NCI-H345 treated with DMSO at 0.1 percent for 48 hours (cell line): ENCODE results near the gene NFKBIE.
A peak's percentile ranks its signal among the peaks of the same experiment; 100 is the strongest.
"Not testable (repeated sequence)": the region's sequence is repeated elsewhere in the genome, so short reads cannot be mapped to it uniquely, and the experiment has no call there.

Experiments
- DNase-seq: peaks from one replicate; lab custom pipeline; 2025; ENCODE audit not compliant: unreplicated experiment; lab: John Stamatoyannopoulos, UW

The NFKBIE gene

DNA sequence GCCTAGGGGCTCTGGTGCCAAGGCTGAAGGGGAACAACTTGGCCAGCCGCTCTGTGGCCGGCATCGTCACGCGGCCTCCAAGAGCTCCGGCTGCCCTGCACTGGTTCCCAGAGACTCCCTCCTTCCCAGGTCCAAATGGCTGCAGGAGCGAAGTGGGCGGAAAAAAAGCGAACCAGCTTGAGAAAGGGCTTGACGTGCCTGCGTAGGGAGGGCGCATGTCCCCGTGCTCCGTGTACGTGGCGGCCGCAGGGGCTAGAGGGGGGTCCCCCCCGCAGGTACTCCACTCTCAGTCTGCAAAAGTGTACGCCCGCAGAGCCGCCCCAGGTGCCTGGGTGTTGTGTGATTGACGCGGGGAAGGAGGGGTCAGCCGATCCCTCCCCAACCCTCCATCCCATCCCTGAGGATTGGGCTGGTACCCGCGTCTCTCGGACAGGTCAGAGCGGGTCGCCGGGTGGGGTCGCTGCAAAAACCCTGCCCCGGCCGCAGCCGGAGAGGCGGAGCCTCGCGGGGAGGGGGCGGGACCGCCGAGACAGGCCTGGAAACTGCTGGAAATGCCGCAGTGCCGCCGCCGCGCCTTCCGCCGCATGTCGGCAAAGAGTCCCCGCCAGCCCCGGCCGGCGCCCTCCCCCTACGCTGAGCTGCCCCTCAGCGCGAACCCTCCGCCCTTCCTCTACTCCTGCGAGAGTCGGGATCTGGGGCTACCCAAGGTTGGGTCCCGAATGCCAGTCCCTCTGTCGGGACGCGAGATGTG, 19.3 kb downstream of the NFKBIE start:
- peak; percentile 87 for DNase-seq

DNA sequence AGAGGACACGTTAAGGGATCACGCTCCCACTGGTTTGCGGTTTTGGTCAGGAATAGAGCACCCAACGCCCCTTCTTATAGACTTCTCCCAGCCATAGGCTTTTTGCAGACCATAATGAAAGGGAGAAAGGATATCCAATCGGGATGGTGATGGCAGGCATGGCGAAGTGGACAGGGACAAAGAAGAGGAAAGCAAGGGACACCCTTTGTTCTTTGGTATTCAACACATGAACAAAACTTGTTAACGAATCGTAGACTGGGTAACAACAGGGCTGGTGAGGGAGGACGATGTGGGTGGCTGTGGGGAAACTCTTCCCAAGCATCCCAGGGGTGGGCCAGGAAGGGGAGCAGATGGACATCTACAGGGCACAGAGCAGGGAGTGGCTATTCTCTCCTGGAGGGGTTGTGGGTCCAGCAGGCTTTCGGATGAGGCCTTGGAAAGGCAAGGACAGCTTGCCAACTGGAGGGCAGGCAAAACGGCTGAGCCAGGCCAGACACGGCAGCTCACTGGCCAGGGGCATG, 19.9 kb downstream of the NFKBIE start:
- no peak for DNase-seq

DNA sequence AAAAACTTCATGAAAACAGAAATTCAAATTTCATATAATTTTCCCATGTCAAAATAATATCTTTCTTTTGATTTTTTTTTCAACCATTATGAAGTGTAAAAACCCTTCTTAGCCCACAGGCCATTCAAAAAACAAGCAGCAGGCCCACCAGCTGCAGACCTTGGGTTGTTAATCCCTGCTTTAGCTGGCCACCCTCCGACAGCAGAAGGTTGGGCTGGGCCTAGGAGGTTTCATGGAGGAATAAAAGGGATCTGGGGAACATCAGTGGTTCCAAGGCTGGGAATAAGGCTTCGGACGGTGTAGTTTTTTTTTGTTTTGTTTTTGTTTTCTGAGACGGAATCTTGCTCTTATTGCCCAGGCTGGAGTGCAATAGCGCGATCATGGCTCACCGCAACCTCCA, 22.0 kb downstream of the NFKBIE start:
- no peak for DNase-seq

- DNase-seq: no peak
These were observed 26.5 kb downstream of the NFKBIE start for GRCh38 chr6:44238687-44239350.

GRCh38 chr6:44237813-44238433, 27.4 kb downstream of the NFKBIE start:
- DNase-seq: peak; percentile 47

GRCh38 chr6:44237021-44237812, 28.1 kb downstream of the NFKBIE start:
- peak; percentile 66 for DNase-seq

DNA sequence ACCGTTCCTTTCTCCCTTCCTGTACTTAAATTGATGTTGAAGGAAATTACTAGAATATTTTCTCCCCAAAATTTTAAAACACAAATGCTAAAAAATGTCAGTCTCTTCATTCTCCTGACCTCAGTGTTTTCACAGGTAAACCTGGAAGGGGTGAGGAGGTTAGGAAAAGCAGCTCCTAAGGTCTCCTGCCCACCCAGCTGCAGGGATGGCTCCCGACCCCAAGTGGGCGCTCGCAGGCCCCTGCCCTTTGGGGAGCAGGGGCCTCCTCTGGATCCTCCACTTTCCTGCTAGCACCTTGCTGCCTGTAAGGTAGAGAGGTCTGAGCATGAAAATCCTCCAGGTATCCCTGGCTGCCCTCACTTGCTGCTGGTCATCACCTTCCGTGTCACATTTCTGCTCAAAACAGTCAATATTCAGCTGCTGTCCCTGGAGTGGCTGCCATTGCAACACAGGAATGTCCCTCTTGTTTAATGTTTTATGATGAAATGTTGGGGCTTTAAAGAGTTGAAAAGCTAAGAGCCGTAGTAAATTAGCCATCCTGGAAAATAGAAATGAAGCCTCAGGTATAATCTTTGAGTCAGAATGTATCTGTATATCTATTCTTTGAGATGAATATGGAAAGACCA, 29.3 kb downstream of the NFKBIE start:
- no peak for DNase-seq

DNA sequence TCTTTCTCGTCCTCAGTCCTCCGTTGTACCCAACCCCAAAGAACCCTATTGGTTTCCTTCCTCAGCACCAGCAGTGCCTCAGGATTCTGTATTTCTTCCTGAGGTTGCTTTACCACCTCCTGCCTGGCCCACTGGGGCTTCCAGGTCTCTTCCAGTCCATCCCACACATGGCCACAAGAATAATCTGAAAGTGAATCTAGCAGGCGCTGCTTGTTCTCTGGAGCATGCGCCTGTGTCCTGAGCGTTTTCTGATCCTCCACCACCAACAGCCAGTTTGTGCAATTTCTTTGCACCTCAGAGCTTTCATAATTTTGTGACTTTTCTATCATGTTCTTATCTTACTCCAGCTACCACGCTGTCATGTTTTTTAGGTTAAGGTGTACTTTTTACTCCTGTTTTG, 30.1 kb downstream of the NFKBIE start:
- DNase-seq: no peak

DNA sequence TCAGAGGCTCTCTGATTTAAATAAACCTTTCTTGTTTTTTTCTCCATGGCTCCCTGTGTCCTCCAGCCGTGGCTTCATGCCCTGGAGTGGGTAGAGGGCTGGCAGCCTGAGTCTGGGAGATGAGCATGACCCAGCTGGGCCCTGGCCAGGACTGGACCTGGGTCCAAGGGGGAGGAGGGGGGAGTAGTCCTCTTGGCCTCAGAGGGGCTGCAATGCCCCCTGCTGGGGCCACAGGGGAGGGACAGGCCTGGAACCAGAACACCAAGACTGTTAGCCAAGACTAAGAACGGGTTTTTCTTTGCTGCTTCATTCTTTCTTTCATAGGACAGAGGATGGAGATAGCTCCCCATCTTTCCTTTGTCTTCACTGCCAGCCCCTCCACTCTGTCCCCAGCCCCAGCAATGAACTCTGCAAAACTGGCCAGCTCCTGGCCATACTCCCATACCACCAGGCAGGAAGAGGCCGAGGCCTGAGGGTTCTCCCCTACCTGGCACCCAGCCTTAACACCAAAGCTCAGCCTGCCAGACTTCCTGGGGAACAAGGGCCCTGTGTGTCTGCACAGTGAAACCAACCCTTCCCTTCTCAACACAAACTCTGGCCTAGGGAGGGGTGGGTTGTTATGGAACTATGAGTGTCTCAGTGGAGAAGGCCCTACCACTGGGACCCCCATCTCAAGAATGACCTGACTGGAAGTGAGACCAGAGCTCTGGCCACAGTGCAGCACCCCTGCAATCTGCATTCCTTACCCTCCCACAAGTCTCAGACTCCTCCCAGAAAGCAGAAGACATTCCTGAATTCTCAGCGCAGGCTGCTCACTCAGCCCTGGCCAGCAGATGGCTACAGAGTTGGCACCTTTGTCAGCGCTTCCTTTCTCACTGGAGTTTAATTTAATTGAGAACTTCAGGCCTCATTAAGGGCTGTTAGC, 31.0 kb downstream of the NFKBIE start:
- no peak for DNase-seq

DNA sequence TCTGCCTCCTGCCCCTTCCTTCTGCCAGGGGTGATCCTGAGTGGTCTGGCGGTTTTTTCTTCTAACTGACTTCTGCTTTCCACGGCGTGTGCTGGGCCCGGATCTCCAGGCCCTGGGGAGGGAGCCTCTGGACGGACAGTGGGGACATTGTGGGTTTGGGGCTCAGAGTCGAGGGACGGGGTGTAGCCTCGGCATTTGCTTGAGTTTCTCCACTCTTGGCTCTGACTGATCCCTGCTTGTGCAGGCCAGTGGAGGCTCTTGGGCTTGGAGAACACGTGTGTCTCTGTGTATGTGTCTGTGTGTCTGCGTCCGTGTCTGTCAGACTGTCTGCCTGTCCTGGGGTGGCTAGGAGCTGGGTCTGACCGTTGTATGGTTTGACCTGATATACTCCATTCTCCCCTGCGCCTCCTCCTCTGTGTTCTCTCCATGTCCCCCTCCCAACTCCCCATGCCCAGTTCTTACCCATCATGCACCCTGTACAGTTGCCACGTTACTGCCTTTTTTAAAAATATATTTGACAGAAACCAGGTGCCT, 31.7 kb downstream of the NFKBIE start:
- no peak for DNase-seq

DNA sequence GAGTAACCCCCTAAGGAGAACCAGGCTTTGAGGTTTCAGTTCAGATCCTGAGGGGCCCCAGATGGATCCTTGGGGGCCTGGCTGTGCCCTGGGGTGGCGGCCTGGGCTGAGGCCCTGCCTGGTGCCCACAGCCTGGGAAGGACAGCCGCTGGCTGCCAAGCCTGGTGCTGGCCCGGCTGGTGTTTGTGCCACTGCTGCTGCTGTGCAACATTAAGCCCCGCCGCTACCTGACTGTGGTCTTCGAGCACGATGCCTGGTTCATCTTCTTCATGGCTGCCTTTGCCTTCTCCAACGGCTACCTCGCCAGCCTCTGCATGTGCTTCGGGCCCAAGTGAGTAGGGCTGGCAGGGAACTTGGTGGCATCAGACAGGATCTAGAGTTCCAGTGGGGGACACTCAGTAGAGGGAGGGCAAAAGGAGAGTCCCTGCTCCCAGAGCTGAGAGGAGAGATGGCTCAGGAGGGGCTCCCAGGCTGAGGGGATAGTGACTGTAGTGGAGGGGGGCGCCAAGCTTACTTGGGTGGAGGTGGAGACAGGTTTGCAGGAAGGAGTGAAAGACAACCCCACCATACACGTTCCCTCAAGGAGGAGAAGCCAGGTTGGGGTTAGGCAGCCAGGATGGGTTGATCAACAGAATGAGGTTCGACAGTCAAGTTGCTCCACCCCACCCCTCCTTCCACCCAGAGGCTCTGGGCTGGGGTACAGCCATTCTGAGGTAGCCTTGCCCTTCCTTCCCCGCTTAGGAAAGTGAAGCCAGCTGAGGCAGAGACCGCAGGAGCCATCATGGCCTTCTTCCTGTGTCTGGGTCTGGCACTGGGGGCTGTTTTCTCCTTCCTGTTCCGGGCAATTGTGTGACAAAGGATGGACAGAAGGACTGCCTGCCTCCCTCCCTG, 32.4 kb downstream of the NFKBIE start:
- DNase-seq: no peak

DNA sequence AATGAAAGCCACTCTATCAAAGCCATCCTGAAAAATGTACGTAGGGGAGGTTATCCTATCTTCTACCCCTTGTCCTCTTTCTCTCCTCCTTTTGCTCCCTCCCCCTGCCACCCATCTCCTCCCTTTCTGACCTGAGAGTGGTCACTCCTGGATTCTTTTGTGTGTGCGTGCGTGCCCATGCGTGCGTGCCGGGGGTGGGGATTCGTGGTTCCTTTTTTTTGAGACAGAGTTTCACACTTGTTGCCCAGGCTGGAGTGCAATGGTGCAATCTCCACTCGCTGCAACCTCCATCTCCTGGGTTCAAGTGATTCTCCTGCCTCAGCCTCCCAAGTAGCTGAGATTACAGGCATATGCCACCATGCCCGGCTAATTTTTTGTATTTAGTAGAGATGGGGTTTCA, 33.9 kb downstream of the NFKBIE start:
- DNase-seq: not testable (repeated sequence)

DNA sequence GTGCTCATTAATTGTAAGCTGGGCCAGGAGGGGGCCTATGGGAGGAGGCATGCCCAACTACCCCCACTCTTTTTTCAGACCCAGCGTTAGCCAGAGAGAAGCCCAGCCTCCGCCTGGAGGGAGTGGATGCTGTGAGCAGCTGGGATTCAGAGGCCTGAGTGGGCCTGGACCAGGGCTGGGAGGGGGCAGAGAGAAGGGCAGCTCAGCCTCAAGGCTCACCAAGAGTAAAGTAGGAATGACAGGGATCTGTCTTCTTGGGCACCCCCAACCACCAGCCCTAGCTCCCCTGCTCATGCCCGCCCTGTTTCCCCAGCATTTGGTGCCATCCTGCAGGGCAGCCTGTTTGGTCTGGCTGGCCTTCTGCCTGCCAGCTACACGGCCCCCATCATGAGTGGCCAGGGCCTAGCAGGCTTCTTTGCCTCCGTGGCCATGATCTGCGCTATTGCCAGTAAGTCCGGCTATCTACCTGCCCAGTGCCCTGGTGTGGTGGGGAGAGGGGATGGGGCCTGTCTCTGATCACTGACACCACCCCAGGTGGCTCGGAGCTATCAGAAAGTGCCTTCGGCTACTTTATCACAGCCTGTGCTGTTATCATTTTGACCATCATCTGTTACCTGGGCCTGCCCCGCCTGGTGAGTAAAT, 35.2 kb downstream of the NFKBIE start:
- DNase-seq: no peak

GRCh38 chr6:44229376-44230033, 35.8 kb downstream of the NFKBIE start:
- DNase-seq: no peak

GRCh38 chr6:44228836-44229235, 36.5 kb downstream of the NFKBIE start:
- DNase-seq: no peak

DNA sequence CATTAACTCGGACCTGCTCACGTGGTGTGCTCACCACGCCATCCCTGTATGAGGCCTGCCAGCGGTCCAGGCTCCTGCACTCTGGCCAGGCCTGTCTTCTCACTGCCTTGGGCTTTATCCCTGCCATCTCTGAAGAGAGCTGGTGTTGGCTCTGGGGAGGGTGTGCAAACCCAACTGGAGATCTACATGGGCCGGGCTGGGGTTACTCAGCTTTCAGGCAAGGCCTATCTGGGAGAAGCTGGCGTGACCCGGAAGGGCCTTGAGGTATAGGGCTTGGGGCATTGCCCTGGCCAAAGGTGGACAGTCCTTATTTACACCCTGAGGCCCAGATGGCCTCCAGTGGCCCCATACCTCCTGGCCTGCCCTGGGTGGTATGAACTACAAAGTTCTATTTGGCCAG, 36.9 kb downstream of the NFKBIE start:
- no peak for DNase-seq

GRCh38 chr6:44228031-44228430, 37.3 kb downstream of the NFKBIE start:
- DNase-seq: no peak
